HG03575 (cell line): ENCODE data around the gene CAMK2G.

Experiments used
- ATAC-seq: cut with Tn5 transposase; IDR thresholded peaks from one replicate; pipeline ENCODE4 v1.9.1; 2021; ENCODE audit not compliant: unreplicated experiment, insufficient number of reproducible peaks, low FRiP score; ENCODE audit errors: extremely low read depth

The CAMK2G gene

DNA sequence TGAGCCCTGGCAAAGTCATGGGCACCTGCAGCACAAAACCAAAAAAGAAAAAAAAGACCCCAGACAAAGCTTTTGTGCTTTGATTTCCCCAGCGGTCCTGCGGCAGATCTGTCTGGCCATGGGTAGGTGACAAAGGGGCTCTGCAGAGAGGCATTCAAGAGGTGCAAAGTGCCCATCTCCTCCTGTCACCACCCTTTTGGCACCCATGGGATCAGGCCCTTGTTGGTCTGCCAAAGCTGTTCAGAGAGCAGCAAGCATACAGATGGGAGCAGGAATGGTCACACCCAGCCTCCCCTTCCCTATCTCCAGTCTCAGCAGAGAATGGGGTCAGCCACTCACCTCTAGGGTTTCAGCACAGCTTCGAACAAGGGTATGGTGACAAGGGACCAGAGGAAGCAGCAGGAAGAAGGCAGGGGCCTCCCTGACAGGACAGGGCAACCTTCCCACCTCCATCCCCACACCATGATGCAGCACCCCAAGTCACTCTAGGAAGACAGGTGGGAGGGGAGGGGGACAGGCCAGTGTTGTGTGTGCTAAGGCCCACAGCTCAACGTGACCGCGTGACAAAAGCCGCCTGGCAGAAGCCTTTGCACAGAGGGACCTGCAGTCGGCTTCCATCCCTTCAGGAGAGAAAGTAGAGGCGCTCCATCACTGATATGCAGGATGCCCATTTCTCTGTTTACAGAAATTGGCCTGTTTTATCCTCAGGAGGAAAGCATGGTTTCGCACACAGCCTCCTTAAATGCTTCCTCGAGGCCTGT lies 6.3 kb downstream of the CAMK2G start:
- ATAC-seq: no peak

DNA sequence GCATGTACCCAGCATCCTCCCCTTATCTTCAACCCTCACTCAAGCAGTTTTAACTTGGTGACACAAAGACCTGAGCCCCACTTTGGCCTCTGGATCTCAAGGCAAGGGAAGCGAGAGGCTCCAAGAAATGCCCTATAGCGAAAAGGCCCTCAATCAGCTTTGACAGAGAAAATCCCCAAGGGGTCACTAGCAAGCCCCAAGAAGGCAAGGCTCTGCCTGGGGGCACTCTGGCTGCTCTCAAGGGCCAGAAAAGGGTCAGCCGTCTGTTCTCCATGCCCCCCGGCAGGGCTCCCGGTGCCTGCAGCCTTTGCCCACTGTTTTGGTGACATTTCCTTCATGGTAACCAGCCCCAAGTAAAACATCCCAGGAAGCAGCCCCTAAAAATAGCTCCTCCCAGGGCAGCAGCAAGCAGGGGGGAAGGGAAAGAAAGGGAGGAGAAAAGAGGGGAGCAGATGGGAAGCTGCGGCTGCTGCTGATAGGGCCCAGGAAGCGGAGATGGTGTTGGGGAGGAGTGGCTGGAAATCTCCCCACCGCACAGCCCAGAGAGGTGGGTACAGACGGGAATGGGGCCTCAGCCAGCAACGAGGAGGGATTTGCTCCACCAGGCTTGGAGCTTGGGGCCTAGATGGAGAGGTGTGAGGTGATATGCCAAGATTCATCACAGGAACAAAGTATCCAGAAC lies 7.1 kb downstream of the CAMK2G start:
- no peak for ATAC-seq

DNA sequence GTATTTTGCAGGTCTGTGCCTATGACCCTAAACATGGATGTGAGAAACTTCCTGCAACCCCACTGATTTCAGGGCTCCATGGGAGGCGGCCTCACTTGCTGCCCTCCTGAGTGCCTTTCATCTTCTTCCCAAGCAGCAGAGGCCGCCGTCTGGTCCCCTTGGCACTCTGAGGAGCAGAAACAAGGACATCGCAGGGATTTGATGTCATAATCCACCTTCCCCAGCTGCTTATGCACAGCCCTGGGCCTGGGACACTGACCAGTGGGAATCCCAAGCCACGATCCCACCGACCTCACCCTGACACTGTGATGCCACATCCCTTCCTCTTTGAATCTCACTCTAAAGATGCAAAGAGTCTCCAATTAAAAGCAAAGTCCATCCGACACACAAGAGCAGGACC lies 7.7 kb downstream of the CAMK2G start:
- ATAC-seq: no peak

DNA sequence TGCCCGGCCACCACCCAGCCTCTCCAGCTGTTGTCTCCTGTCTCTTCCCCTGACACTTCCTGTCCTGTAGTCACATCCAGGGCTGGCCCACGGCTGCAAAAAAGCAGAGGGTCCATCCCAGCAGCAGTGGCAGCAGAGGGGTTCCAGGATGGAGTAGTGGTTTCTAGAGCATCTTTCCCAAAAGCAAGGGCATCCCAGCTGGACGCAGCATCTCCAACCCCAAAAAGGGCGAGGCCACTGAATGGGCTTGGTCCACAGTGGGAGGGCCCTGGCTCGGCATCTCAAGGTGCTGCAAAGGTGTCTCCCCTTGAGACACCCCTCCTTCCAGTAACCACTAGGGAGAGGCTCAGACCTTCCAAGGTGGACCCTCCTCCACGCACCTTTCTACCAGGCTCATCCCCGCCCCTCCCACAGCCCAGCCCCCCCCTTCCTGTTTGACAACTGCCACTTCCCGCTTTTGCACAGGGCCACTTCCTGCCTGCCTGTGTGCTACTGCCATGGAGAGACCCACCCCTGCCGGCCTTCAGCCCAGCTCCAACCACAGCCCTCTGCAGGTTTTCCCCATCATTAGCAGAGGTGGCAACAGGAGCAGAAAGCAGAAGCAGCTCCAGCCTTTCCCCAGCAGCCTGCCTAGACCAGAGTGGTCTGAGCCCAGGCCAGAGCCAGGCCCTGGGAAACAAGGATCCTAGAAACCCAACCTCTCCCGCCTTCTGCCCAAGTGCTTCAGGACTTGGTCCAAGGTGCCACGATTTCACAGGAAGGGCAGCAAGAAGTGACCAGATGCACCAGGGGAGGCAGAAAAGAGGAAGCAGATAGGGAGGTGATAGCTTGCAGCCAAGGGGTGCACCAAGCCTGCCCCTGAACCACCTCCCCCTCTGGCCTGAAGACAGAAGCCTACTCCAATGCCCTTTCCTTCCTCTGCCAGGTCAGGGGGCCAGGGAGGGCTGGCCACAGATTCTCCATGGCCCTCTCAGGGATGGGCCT lies 8.6 kb downstream of the CAMK2G start:
- ATAC-seq: no peak

DNA sequence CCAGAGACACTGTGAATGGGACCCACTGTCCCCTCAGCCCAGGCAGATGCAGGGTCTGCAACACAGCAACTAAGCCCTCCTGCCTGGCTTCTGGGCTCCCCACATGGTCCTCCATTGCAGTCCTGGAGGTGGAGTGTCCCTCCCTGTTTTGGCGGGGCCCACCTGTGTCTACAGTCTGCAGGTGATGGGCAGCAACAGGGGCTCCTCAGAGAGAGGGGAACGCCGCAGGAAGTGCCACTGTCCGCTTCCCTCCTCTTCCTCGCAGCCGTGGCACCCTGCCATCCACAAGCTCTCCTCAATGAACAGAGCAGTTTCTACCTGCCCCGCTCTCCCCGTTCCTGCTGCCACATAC lies 9.3 kb downstream of the CAMK2G start:
- no peak for ATAC-seq

DNA sequence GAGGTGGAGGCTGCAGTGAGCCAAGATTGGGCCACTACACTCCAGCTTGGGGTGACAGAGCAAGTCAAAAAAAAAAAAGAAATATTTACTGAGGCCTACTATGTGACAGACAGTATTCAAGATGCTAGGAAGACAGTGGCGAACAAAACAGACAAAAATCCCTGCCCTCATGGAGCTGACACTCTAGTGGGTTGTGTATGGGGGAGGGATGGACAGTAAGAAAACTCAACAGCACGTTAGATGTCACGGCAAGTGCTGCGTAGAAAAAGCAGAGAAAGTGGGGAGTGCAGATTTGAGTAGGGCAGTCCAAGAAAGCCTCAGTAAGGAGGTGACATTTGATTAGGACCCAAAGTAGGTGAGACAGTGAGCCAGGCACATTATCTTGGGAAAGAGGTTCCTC lies 10.1 kb downstream of the CAMK2G start:
- ATAC-seq: no peak

DNA sequence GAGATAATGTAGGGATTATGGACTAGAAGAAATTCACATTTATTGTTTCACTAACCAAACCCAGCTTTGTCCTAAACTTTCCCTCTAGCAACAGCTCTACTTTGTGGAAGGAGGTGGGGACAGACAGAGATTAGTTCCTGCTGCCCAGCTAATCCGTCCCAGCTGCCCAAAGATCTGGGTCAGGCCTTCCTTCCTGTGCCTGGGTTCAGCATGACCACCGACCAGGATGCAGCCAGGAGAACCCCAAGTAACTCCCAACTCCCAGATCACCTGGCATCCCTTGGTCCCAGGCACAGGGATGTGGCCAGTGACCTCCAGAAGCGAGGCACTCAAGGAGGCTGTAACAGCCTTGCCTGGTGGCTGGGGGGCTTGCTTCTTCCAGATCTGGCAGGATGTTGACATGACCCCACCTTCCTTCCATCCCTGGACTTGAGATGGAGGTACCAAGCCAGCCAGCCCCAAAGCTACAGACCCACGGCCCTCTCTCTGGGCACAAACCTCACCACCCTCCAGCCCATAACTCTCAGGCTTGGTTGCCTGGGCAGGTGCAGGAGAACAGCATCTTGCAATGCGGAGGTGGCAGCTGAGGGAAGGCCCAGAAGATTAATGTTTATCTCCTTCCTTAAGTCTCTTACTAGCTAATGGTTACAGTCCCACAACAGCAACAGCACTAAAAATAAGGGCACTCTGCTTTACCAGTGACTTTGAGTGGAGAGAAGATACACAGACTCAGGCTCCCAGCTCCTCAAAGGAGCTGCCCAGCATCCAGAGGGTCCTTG lies 11.1 kb downstream of the CAMK2G start:
- no peak for ATAC-seq

DNA sequence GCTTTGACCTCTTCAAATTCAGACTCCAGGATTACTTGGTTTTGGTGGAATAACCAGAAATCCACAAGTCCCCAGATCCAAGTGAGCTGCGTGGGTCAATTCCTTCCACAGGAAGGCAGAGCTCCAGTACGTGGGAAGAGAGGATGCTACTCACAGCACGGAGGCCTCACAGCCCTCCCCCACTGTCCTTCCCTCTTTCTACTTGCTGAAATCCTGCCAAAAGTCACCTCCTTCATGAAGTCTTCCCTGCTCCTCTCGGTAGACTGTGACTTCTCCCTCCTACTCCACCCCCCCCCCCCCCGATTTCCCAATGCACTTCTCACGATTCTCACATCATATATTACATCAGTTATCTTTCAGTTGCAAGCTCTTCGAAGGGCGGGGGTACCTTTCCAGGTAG lies 12.3 kb downstream of the CAMK2G start:
- no peak for ATAC-seq

DNA sequence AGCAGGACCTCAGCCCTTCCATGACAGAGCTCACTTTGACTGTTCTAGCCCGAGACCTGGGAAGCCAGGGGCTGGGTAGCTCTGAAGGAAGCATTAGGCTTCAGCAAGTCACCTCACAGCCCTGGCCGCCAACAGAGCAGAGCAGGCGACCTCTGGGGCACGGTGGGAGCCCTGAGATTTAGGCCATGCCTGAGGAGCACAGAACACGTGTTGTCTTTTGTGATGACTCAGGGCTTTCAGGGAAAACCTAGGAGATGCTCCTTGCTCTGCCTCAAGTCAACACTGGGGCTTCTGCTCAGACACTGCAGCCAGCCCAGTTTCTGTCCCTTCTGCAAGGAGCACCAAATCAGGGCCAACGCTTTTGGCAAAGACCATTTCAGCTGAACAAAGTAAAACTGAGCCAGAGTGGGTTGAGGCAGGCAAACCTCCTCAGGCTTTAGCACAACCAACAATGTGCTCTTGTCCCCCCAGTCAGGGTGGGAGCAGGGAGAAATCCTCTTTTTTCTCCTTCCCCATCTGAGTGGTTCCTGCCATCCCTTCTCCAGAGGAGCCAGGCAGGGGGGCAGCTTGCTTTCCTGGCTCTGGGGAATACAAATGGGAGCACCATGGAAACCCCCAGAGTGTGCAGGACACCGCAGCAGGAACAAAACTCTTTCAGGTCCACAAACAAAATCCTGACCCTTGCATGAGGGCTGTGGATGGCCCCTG lies 14.4 kb downstream of the CAMK2G start:
- no peak for ATAC-seq

DNA sequence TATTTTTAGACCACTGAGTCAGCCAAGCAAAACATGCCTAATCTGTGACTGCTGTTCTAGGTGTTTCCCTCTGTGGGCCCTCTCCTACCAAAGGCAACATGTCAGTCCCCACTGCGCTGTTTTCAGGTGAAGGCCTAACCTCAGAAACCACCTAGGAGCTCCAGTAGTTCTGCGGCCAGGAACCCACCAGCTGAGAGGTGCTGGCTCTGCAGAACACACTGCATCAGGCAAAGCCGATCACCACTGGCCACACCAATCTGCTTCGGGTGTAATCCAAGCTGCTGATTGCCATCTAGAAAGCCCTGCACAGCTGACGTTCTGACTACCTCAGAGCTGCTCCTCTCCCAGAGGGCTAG lies 14.9 kb downstream of the CAMK2G start:
- ATAC-seq: no peak

DNA sequence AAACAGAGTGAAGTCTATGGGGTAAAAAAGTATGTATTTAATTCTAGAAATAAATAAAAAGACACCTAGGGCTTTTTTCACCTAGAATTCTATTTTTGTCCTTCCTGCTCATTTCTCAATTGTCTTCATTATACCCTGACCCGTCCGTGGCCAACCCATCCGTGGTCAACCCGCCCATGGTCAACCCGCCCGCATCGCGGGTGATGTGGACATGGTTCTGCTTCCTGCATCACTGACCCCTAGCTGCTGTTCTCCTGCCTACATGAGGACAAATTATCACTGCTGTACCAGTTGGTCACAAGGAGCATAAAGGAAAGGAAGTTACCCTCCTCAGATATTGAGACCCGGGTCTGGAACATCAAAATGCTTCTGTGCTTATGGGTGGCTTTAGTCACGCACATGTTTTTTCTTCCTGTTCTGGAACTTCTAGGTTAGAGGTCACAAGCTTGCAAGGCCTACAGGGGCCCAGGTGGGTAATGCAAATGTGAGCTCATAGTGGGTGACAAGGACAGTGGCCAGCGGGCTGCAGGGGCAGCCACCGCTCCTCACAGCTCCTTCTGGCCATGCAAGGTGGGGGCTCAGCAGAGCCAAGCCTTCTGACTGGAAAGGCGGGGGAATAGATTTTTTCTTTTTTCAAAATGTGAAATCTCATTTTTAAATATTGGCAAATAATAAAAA lies 15.5 kb downstream of the CAMK2G start:
- no peak for ATAC-seq

DNA sequence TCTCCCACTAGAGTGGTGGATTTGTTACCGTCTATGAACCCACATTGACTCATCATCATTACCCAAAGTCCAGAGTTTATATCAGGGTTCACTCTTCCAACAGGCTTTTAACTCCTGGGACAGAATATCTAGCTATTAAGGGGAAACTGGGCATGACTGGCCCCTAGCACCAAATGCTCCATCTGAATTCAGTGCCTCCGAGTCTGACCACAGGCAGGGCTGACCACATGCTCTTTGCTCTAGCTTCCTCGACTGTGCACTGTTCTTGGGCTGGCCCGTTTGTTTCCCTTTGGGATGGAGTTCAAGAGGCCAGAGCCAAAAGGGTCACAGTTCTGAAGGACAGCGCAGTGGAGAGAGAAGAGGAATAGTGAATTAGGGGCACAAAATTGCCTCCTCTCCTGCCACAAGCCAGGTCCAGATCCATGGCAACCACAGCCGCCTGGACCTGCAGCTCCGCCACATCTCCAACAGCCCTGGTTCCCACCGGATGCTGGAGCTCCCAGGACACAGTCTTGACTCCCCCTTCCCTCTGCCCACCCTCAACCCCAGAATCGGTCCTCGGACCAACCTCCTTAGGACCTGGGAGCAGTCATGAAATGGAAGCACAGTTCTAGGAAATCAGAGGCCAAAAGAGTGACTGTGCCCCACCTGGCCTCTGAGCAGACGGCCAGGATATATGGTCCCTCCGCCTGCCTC lies 16.2 kb downstream of the CAMK2G start:
- ATAC-seq: no peak

DNA sequence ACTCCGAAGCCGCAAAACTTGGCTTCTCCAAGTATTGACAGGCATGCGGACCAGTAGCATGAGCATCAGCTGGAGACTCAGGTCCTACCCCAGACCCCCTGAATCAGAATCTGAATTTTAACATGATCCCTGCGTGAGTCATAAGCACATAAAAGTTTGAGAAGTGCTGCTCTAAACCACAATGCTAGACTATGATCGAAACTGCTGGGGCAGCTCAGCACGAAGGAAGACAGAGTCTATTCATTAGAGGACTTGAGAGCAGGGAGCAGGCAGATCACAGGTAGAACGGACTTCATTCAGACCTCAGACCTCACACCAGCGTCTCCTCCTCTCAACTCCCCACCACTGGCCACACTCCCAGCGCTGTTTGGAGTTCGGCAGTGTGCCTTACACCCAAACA lies 16.9 kb downstream of the CAMK2G start:
- ATAC-seq: peak; percentile 51

DNA sequence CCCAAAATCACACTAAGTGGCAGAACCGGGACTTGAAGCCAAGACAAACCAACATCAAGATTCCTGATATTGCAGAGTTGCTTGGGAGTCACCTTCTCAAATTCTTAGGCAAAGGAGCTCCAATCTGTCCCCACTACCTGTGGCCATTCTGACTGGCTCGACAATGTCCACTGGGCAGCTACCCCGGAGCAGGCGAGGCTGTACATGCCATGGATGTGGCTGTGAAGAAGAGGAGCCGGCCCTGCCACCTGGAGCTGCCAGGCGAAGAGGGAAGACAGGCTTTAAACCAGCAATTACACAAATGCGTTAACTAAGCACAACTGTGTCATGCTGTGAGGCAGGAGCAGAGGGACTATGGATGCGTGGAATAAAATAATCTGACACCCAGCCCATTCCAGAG lies 18.1 kb downstream of the CAMK2G start:
- ATAC-seq: no peak

DNA sequence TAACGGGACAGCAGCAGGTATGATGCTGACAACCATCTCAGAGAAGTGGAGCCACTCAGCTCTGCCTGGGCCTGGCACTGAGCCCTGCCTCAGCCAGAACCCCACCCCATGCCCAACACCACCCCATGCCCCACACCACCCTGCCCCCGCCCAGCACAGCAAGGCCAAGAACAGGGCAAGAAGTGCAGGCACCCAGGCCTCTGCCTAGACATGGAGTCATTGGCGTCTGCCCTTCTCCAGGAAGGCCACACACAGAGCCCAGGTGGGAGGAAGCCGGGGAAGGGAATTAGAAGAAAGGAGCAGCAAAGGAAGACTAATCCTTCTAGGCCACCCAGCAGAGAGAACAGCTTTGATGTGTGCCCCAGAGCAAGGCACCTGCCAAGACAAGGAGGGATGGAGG lies 18.9 kb downstream of the CAMK2G start:
- no peak for ATAC-seq

DNA sequence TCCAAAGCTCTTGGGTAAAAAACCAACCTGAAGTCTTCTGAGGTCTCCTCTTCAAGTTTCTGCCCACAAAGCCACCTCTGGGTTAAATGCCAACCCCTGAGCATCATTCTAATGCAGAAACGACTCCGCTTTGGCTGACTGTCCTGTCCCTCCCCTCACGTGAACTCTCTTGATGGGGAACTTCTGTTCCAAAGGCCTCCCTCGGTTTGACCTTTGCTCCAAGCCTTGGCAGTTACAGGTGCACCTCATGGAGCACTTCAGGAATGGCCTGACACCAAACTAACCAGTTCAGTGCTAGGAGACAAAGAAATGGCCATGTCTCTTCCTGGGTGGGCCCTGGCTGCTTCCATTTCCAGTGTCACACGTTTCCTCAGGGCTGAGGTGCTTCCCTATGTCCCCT lies 20.0 kb downstream of the CAMK2G start:
- ATAC-seq: no peak

DNA sequence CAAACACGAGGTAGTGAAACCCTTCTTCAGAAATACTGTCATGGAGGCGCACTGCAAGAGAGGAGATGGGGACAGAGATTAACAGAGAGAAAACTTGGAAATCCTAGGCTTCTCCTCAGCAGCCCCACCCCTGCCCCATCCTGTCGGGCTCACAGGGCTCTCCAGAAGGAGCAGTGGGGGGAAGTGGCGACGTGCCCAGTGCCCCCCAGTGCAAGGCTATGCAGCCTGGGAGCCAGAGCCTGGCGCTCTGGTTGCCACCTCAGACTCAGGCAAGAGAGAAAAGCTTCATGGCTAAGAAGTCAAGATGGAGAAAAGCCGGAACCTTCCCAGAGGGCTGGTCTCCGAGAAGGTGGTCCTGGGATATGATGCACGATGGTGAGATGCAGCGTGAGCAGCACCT lies 21.2 kb downstream of the CAMK2G start:
- no peak for ATAC-seq
